ENCODE data around the gene CD80.

The CD80 gene

GRCh38 chr3:119494597-119494996 is 64.8 kb downstream of the CD80 start:
- H3K27me3 ChIP-seq (ENCODE audit: insufficient read depth, insufficient read length) = no peaks in the 10 kb centered on the region
- peaks cover 17% of the 10 kb centered on the region for H3K36me3 ChIP-seq (ENCODE audit: insufficient read depth, insufficient read length, low read length)
- H3K4me1 ChIP-seq (ENCODE audit: insufficient read depth, insufficient read length) = no peaks in the 10 kb centered on the region
- no peak overlapping the region for H3K9ac ChIP-seq (ENCODE audit: insufficient read length, low read depth)
- no peaks in the 10 kb centered on the region for H3K9me3 ChIP-seq (ENCODE audit: insufficient read depth, low read length)
- no peak overlapping the region for H3K4me3 ChIP-seq (ENCODE audit: insufficient read length, low read depth)
- TF ChIP-seq SUZ12 (IDR thresholded peaks at IDR 0.05; ENCODE audit: extremely low read depth, insufficient read depth, insufficient read length) (no peak), YY1 (IDR thresholded peaks at IDR 0.05; ENCODE audit: insufficient read depth, insufficient read length) (no peak), ZNF274 (IDR thresholded peaks at IDR 0.05; ENCODE audit: low read depth, low read length) (no peak)
- no peak for DNase-seq (ENCODE audit: low read depth, low spot score)

GRCh38 chr3:119492810-119493209 is 66.6 kb downstream of the CD80 start:
- Histone ChIP-seq H3K4me1 (ENCODE audit: insufficient read depth, insufficient read length) (no peaks in the 10 kb centered on the region), H3K9ac (ENCODE audit: insufficient read length, low read depth) (no peak overlapping the region), H3K4me3 (ENCODE audit: insufficient read length, low read depth) (no peak overlapping the region), H3K27me3 (ENCODE audit: insufficient read depth, insufficient read length) (no peaks in the 10 kb centered on the region), H3K36me3 (ENCODE audit: insufficient read depth, insufficient read length, low read length) (peaks cover 26% of the 10 kb centered on the region), H3K9me3 (ENCODE audit: insufficient read depth, low read length) (no peaks in the 10 kb centered on the region)
- DNase-seq (ENCODE audit: low read depth, low spot score) = no peak
- no peak for TF ChIP-seq YY1 (IDR thresholded peaks at IDR 0.05; ENCODE audit: insufficient read depth, insufficient read length)
- no peak for TF ChIP-seq SUZ12 (IDR thresholded peaks at IDR 0.05; ENCODE audit: extremely low read depth, insufficient read depth, insufficient read length)
- no peak for TF ChIP-seq ZNF274 (IDR thresholded peaks at IDR 0.05; ENCODE audit: low read depth, low read length)

DNA sequence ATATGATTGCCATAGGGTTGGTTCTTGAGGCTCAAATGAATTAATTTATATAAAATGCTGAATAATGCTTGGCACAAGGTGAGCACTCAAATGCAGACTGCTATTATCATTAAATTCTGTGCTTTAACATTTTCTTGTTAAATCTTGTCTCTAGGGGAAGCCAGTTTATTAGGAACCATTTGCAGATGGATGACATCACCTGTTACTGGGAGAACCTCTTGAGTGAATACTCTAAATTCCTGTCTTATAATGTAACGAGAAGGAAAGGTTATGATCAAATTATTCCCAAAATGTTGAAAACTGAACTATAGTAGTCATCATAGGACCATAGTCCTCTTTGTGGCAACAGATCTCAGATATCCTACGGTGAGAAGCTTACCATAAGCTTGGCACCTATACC is 67.3 kb downstream of the CD80 start:
- TF ChIP-seq SUZ12 (IDR thresholded peaks at IDR 0.05; ENCODE audit: extremely low read depth, insufficient read depth, insufficient read length) (no peak), ZNF274 (IDR thresholded peaks at IDR 0.05; ENCODE audit: low read depth, low read length) (no peak), YY1 (IDR thresholded peaks at IDR 0.05; ENCODE audit: insufficient read depth, insufficient read length) (no peak)
- H3K9ac ChIP-seq (ENCODE audit: insufficient read length, low read depth) = no peak overlapping the region
- H3K27me3 ChIP-seq (ENCODE audit: insufficient read depth, insufficient read length) = no peaks in the 10 kb centered on the region
- H3K4me1 ChIP-seq (ENCODE audit: insufficient read depth, insufficient read length) = no peaks in the 10 kb centered on the region
- H3K4me3 ChIP-seq (ENCODE audit: insufficient read length, low read depth) = no peak overlapping the region
- DNase-seq (ENCODE audit: low read depth, low spot score) = no peak
- H3K36me3 ChIP-seq (ENCODE audit: insufficient read depth, insufficient read length, low read length) = peaks cover 29% of the 10 kb centered on the region
- no peaks in the 10 kb centered on the region for H3K9me3 ChIP-seq (ENCODE audit: insufficient read depth, low read length)

GRCh38 chr3:119490153-119490552 is 69.3 kb downstream of the CD80 start:
- Histone ChIP-seq H3K4me3 (ENCODE audit: insufficient read length, low read depth) (no peak overlapping the region), H3K27me3 (ENCODE audit: insufficient read depth, insufficient read length) (no peaks in the 10 kb centered on the region), H3K36me3 (ENCODE audit: insufficient read depth, insufficient read length, low read length) (peaks cover 47% of the 10 kb centered on the region), H3K9ac (ENCODE audit: insufficient read length, low read depth) (no peak overlapping the region), H3K4me1 (ENCODE audit: insufficient read depth, insufficient read length) (no peaks in the 10 kb centered on the region), H3K9me3 (ENCODE audit: insufficient read depth, low read length) (no peaks in the 10 kb centered on the region)
- no peak for DNase-seq (ENCODE audit: low read depth, low spot score)
- no peak for TF ChIP-seq SUZ12 (IDR thresholded peaks at IDR 0.05; ENCODE audit: extremely low read depth, insufficient read depth, insufficient read length)
- TF ChIP-seq ZNF274 (IDR thresholded peaks at IDR 0.05; ENCODE audit: low read depth, low read length) = no peak
- TF ChIP-seq YY1 (IDR thresholded peaks at IDR 0.05; ENCODE audit: insufficient read depth, insufficient read length) = no peak

DNA sequence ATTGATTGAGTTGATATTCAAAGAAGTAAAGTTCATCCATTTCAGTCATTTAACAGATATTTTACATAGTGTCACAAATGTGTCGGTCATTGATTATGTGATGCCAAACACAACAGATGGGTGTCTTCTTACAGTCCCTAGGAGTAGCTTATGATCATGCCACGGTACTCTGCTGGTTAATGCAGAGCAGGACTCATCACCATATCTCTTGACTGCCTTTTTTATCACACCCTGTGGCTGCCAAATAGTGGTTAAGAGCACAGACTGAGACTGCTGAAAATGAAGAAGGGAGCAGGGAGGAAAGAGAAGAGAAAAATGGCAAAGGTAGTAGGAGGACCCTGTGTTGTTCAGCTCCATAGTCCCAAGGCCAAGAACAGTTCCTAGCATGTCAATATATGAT is 73.9 kb downstream of the CD80 start:
- TF ChIP-seq YY1 (IDR thresholded peaks at IDR 0.05; ENCODE audit: insufficient read depth, insufficient read length) = no peak
- no peak for TF ChIP-seq SUZ12 (IDR thresholded peaks at IDR 0.05; ENCODE audit: extremely low read depth, insufficient read depth, insufficient read length)
- no peak for TF ChIP-seq ZNF274 (IDR thresholded peaks at IDR 0.05; ENCODE audit: low read depth, low read length)
- H3K4me3 ChIP-seq (ENCODE audit: insufficient read length, low read depth) = no peak overlapping the region
- no peak for DNase-seq (ENCODE audit: low read depth, low spot score)
- H3K4me1 ChIP-seq (ENCODE audit: insufficient read depth, insufficient read length) = no peaks in the 10 kb centered on the region
- H3K27me3 ChIP-seq (ENCODE audit: insufficient read depth, insufficient read length) = no peaks in the 10 kb centered on the region
- H3K9ac ChIP-seq (ENCODE audit: insufficient read length, low read depth) = no peak overlapping the region
- H3K9me3 ChIP-seq (ENCODE audit: insufficient read depth, low read length) = no peaks in the 10 kb centered on the region
- H3K36me3 ChIP-seq (ENCODE audit: insufficient read depth, insufficient read length, low read length) = peaks cover 38% of the 10 kb centered on the region

DNA sequence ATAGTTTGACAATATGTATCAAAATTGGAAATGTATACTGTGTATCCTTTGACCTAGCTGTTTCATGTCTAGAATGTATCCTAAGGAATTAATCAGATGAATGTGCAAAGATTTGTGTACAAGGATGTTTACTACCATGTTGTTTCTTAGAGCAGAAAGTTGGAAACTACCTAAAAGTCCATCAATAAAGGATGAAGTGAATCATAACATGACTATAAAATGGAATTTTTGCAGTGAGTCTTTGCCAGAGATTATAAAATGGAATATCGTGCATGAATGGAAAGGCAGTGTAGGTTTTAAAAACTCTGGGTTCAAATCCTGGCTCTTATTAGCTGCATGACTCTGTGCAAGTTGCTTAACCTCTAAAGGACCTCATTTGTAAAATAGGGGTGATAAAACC is 76.3 kb downstream of the CD80 start:
- peaks cover 30% of the 10 kb centered on the region for H3K36me3 ChIP-seq (ENCODE audit: insufficient read depth, insufficient read length, low read length)

GRCh38 chr3:119481079-119481478 is 78.3 kb downstream of the CD80 start:
- no peak overlapping the region for H3K9ac ChIP-seq (ENCODE audit: insufficient read length, low read depth)

More for the DNA sequence above, 76.3 kb downstream of the CD80 start:
- H3K27me3 ChIP-seq (ENCODE audit: insufficient read depth, insufficient read length) = no peaks in the 10 kb centered on the region
- no peak overlapping the region for H3K9ac ChIP-seq (ENCODE audit: insufficient read length, low read depth)
- TF ChIP-seq YY1 (IDR thresholded peaks at IDR 0.05; ENCODE audit: insufficient read depth, insufficient read length) = no peak
- no peak for TF ChIP-seq SUZ12 (IDR thresholded peaks at IDR 0.05; ENCODE audit: extremely low read depth, insufficient read depth, insufficient read length)
- no peak for TF ChIP-seq ZNF274 (IDR thresholded peaks at IDR 0.05; ENCODE audit: low read depth, low read length)
- H3K4me1 ChIP-seq (ENCODE audit: insufficient read depth, insufficient read length) = no peaks in the 10 kb centered on the region
- no peaks in the 10 kb centered on the region for H3K9me3 ChIP-seq (ENCODE audit: insufficient read depth, low read length)
- no peak for DNase-seq (ENCODE audit: low read depth, low spot score)
- no peak overlapping the region for H3K4me3 ChIP-seq (ENCODE audit: insufficient read length, low read depth)

More at GRCh38 chr3:119481079-119481478, 78.3 kb downstream of the CD80 start:
- no peak overlapping the region for H3K4me3 ChIP-seq (ENCODE audit: insufficient read length, low read depth)
- peaks cover 25% of the 10 kb centered on the region for H3K36me3 ChIP-seq (ENCODE audit: insufficient read depth, insufficient read length, low read length)
- H3K4me1 ChIP-seq (ENCODE audit: insufficient read depth, insufficient read length) = no peaks in the 10 kb centered on the region
- no peak for DNase-seq (ENCODE audit: low read depth, low spot score)
- no peaks in the 10 kb centered on the region for H3K27me3 ChIP-seq (ENCODE audit: insufficient read depth, insufficient read length)
- TF ChIP-seq SUZ12 (IDR thresholded peaks at IDR 0.05; ENCODE audit: extremely low read depth, insufficient read depth, insufficient read length) (no peak), YY1 (IDR thresholded peaks at IDR 0.05; ENCODE audit: insufficient read depth, insufficient read length) (no peak), ZNF274 (IDR thresholded peaks at IDR 0.05; ENCODE audit: low read depth, low read length) (no peak)
- no peaks in the 10 kb centered on the region for H3K9me3 ChIP-seq (ENCODE audit: insufficient read depth, low read length)

Data from NT2/D1 (cell line).